ENCODE measurements around the gene CYP27B1. TPM values are rescaled to one million over a fixed set of nuclear protein-coding genes. Genes with fewer than 3 reads are reported as not detected.

CYP27B1 gene
- total RNA-seq, 4 donors from 2014 or later, result 0.40 to 2.5 (median 2.3) TPM; not detected in 1

GRCh38 chr12:57810450-57810849, 43.6 kb upstream of the CYP27B1 start:
- no peaks in the 10 kb centered on the region for H3K4me1 ChIP-seq
- H3K27ac ChIP-seq, result no peak overlapping the region
- H3K27me3 ChIP-seq, result no peaks in the 10 kb centered on the region
- intact Hi-C loops (cut with DNase I; ENCODE audit: low total_unique reads), result no loop called here
- H3K9me3 ChIP-seq, result no peaks in the 10 kb centered on the region
- no peak for TF ChIP-seq POLR2AphosphoS5 (IDR thresholded peaks at IDR 0.05)
- no peak for TF ChIP-seq CTCF (IDR thresholded peaks at IDR 0.05)
- no peak for TF ChIP-seq EP300 (IDR thresholded peaks at IDR 0.05; ENCODE audit: low read depth)
- TF ChIP-seq POLR2A (IDR thresholded peaks at IDR 0.05), result no peak
- H3K4me3 ChIP-seq, result no peak overlapping the region
- in situ Hi-C loops (cut with MboI; ENCODE audit: low pct_ligation_motif_present in 1 of 4, low pct_unique_long_range_greater_than_20kb in 1 of 4, low sequenced_read_pairs in 3 of 4), result no loop called here
- peaks cover 0 to 10% (median 4%) of the 10 kb centered on the region in 4 donors for H3K36me3 ChIP-seq
- 94 to 100% methylated on average over 1 to 5 of the region's 5 CpGs for WGBS, 2 donors (ENCODE audit: low coverage in 1 of 2)
- DNase-seq, result no peak

DNA sequence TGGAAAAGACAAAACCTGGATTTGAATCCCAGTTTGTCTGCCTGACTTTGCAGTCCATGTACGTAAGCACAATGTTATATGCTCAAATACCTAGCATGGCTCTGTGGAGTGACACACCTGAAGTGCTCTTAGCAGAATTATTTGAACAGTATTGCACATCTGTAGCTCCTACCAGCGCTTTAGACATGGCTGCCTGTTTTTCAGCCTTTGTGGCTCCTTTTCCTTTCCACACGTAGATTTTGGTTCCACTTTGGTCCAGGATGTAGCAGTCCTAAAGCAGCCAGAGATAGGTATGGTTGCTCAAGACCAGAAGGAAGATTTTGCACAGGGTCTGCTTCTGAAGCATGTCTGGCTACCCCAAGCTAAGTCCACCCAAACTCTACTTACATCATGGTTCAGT, 42.5 kb upstream of the CYP27B1 start:
- peaks cover 0 to 10% (median 4%) of the 10 kb centered on the region in 4 donors for H3K36me3 ChIP-seq
- WGBS, 2 donors (ENCODE audit: low coverage in 1 of 2), result 89 to 100% methylated on average over 3 of the region's 3 CpGs

DNA sequence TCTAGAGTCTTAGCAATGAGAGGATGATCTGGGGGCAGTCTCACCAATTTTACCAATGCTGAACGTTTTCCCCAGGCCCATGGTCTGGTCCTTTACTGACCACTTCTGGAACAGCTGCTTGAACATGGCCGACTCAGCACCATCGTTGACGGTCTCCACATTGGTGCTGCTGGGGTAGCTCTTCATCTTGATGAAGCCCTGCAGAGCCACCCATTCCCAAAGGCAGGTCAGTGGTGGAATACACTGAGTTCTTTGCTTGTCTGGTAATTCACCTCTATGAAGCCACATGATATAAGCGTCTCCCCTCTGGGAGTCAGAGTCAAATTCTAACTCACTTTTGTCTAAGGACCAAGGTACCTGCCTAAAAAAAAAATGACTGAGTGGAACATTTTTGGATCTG, 41.5 kb upstream of the CYP27B1 start:
- Histone ChIP-seq H3K27ac (no peak overlapping the region), H3K4me3 (no peak overlapping the region), H3K27me3 (no peaks in the 10 kb centered on the region), H3K9me3 (no peaks in the 10 kb centered on the region), H3K36me3 (peaks cover 0 to 10% (median 4%) of the 10 kb centered on the region in 4 donors), H3K4me1 (peaks cover 0 to 3% (median 0%) of the 10 kb centered on the region in 4 donors)
- no peak for DNase-seq
- in situ Hi-C loops (cut with MboI; ENCODE audit: low pct_ligation_motif_present in 1 of 4, low pct_unique_long_range_greater_than_20kb in 1 of 4, low sequenced_read_pairs in 3 of 4) (no loop called here), intact Hi-C loops (cut with DNase I; ENCODE audit: low total_unique reads) (no loop called here)
- 91 to 93% methylated on average over 5 of the region's 5 CpGs for WGBS, 2 donors (ENCODE audit: low coverage in 1 of 2)
- no peak for TF ChIP-seq POLR2AphosphoS5 (IDR thresholded peaks at IDR 0.05)
- no peak for TF ChIP-seq POLR2A (IDR thresholded peaks at IDR 0.05)
- no peak for TF ChIP-seq EP300 (IDR thresholded peaks at IDR 0.05; ENCODE audit: low read depth)
- no peak for TF ChIP-seq CTCF (IDR thresholded peaks at IDR 0.05)

More for the DNA sequence above, 42.5 kb upstream of the CYP27B1 start:
- Histone ChIP-seq H3K9me3 (no peaks in the 10 kb centered on the region), H3K4me3 (no peak overlapping the region), H3K4me1 (no peaks in the 10 kb centered on the region), H3K27ac (no peak overlapping the region), H3K27me3 (no peaks in the 10 kb centered on the region)
- in situ Hi-C loops (cut with MboI; ENCODE audit: low pct_ligation_motif_present in 1 of 4, low pct_unique_long_range_greater_than_20kb in 1 of 4, low sequenced_read_pairs in 3 of 4) (no loop called here), intact Hi-C loops (cut with DNase I; ENCODE audit: low total_unique reads) (no loop called here)
- no peak for DNase-seq
- TF ChIP-seq POLR2A (IDR thresholded peaks at IDR 0.05) (no peak), CTCF (IDR thresholded peaks at IDR 0.05) (no peak), POLR2AphosphoS5 (IDR thresholded peaks at IDR 0.05) (no peak), EP300 (IDR thresholded peaks at IDR 0.05; ENCODE audit: low read depth) (no peak)

- intact Hi-C loops (cut with DNase I; ENCODE audit: low total_unique reads) (no loop called here), in situ Hi-C loops (cut with MboI; ENCODE audit: low pct_ligation_motif_present in 1 of 4, low pct_unique_long_range_greater_than_20kb in 1 of 4, low sequenced_read_pairs in 3 of 4) (no loop called here)
- WGBS, 2 donors (ENCODE audit: low coverage in 1 of 2), result 89 to 90% methylated on average over 2 to 9 of the region's 9 CpGs
- DNase-seq, result no peak
- Histone ChIP-seq H3K27me3 (no peaks in the 10 kb centered on the region), H3K27ac (no peak overlapping the region), H3K9me3 (no peaks in the 10 kb centered on the region), H3K4me1 (peaks cover 0 to 3% (median 0%) of the 10 kb centered on the region in 4 donors), H3K36me3 (peaks cover 0 to 10% (median 4%) of the 10 kb centered on the region in 4 donors), H3K4me3 (no peak overlapping the region)
- no peak for TF ChIP-seq CTCF (IDR thresholded peaks at IDR 0.05)
- TF ChIP-seq POLR2A (IDR thresholded peaks at IDR 0.05), result no peak
- no peak for TF ChIP-seq EP300 (IDR thresholded peaks at IDR 0.05; ENCODE audit: low read depth)
- TF ChIP-seq POLR2AphosphoS5 (IDR thresholded peaks at IDR 0.05), result no peak
Observed at GRCh38 chr12:57807285-57807684, 40.4 kb upstream of the CYP27B1 start.
